A549 (cell line): Measurements from ENCODE around the gene HLTF. TPM values are rescaled to one million over a fixed set of nuclear protein-coding genes. Genes with fewer than 3 reads are reported as not detected.
"Not testable (repeated sequence)": the region's sequence is repeated elsewhere in the genome, so short reads cannot be mapped to it uniquely, and the experiment has no call there.

Source experiments
- ATAC-seq, 2 experiments: fragments of 200-7000 bp in 1 of 2; fragments of >200 bp in 1 of 2; cut with Nextera tagmentation in 1 of 2; cut with Tn5 transposase in 1 of 2; 3 replicates each; pipeline versions ENCODE4 v1.8.0 to v1.9.1; 2018 to 2020; ENCODE audit warnings: mild to moderate bottlenecking in 1 of 2, moderate library complexity in 1 of 2
- CTCF ChIA-PET: fragments of 300-600 bp; sonication (Branson Sonifier 250); formaldehyde crosslinking; extraction: SDS; loops from one replicate; lab custom pipeline; 2021; ENCODE audit warnings: antibody characterized with exemption, inconsistent platforms; lab: Yijun Ruan, JAX
- POLR2A ChIA-PET: fragments of 350-600 bp; formaldehyde crosslinking; extraction: SDS; loops from one replicate; lab custom pipeline; 2021; ENCODE audit warnings: antibody characterized with exemption, inconsistent platforms; lab: Yijun Ruan, JAX
- DNase-seq, 2 experiments: peaks; one replicate each; pipeline versions ENCODE4 v3.0.0 to v3.0.0-alpha.2; 2011 to 2016; ENCODE audit warnings: low read depth in 1 of 2, low spot score in 1 of 2
- FAIRE-seq: peaks from 2 replicates; lab custom pipeline; 2011; peaks lifted over from hg19 to GRCh38; lab: Jason Lieb, UNC
- H3K27ac ChIP-seq, 2 experiments: fragments of >200 bp; sonication (Bioruptor Twin); formaldehyde crosslinking; 3 replicates each; pipeline ENCODE4 v1.5.1; 2016 to 2017
- H3K4me1 ChIP-seq: fragments of >200 bp; sonication (Bioruptor Twin); formaldehyde crosslinking; 3 replicates; pipeline ENCODE4 v1.6.1; 2016
- H3K4me2 ChIP-seq: fragments of >200 bp; sonication (Bioruptor Twin); formaldehyde crosslinking; 3 replicates; pipeline ENCODE4 v1.6.1; 2016
- H3K4me3 ChIP-seq: fragments of >200 bp; sonication (Bioruptor Twin); formaldehyde crosslinking; 3 replicates; pipeline ENCODE4 v1.5.1; 2016
- H3K9me3 ChIP-seq: fragments of >200 bp; sonication (Bioruptor Twin); formaldehyde crosslinking; 3 replicates; pipeline ENCODE4 v1.6.1; 2016
- BCL3 ChIP-seq: fragments of >200 bp; sonication (Bioruptor Twin); formaldehyde crosslinking; IDR thresholded peaks from 3 replicates; pipeline ENCODE4 v1.6.1; 2016
- BHLHE40 ChIP-seq: IDR thresholded peaks from 2 replicates; pipeline ENCODE4 v1.6.1; 2012; ENCODE audit warnings: low read depth, low read length, inconsistent platforms
- CBX8 ChIP-seq: fragments of 200-600 bp; sonication (generic); IDR thresholded peaks from 2 replicates; pipeline ENCODE4 v1.6.1; 2016
- CEBPB ChIP-seq, 2 experiments: fragments of >200 bp in 1 of 2; sonication (Bioruptor Twin) in 1 of 2; formaldehyde crosslinking in 1 of 2; IDR thresholded peaks; 2 replicates each; pipeline ENCODE4 v1.6.1; 2012 to 2016
- CTCF ChIP-seq: fragments of >200 bp; sonication (Bioruptor Twin); formaldehyde crosslinking; IDR thresholded peaks from 3 replicates; pipeline ENCODE4 v1.5.1; 2016
- E2F6 ChIP-seq: IDR thresholded peaks from 2 replicates; pipeline ENCODE4 v1.6.1; 2012; ENCODE audit warnings: low read depth, borderline replicate concordance
- EHMT2 ChIP-seq: fragments of 200-600 bp; sonication (generic); IDR thresholded peaks from 2 replicates; pipeline ENCODE4 v1.6.1; 2016; ENCODE audit warnings: antibody characterized with exemption, low read depth, mild to moderate bottlenecking, moderate library complexity
- EP300 ChIP-seq, 2 experiments: fragments of >200 bp; sonication (Bioruptor Twin); formaldehyde crosslinking; IDR thresholded peaks; 2 replicates in 1 of 2; 3 replicates in 1 of 2; pipeline ENCODE4 v1.6.1; 2016 to 2017
- FOXS1 ChIP-seq: fragments of 250-450 bp; sonication (Bioruptor Pico); IDR thresholded peaks from 2 replicates; pipeline ENCODE4 v1.5.0; 2020; ENCODE audit warnings: mild to moderate bottlenecking, moderate library complexity
- HES2 ChIP-seq: fragments of >200 bp; sonication (Bioruptor Twin); formaldehyde crosslinking; IDR thresholded peaks from 2 replicates; pipeline ENCODE4 v1.6.1; 2016
- HEYL ChIP-seq: fragments of 250-450 bp; sonication (Bioruptor Pico); IDR thresholded peaks from 2 replicates; pipeline ENCODE4 v1.8.0; 2021; ENCODE audit warnings: mild to moderate bottlenecking, moderate library complexity
- HOXB5 ChIP-seq: fragments of 250-450 bp; sonication (Bioruptor Pico); IDR thresholded peaks from 2 replicates; pipeline ENCODE4 v1.5.0; 2020; ENCODE audit warnings: mild to moderate bottlenecking, moderate library complexity
- JUNB ChIP-seq: fragments of >200 bp; sonication (Bioruptor Twin); formaldehyde crosslinking; IDR thresholded peaks from 2 replicates; pipeline ENCODE4 v1.6.1; 2016
- MYC ChIP-seq: IDR thresholded peaks from 2 replicates; pipeline ENCODE4 v1.6.1; 2012; ENCODE audit warnings: mild to moderate bottlenecking, inconsistent platforms, low read length, improper control_type of control experiment, borderline replicate concordance
- NPAS2 ChIP-seq: fragments of 250-450 bp; sonication (Bioruptor Pico); IDR thresholded peaks from 2 replicates; pipeline ENCODE4 v1.8.0; 2022; ENCODE audit warnings: mild to moderate bottlenecking, moderate library complexity, borderline replicate concordance
- NR3C1 ChIP-seq: fragments of >200 bp; sonication (Bioruptor Twin); formaldehyde crosslinking; IDR thresholded peaks from 3 replicates; pipeline ENCODE4 v1.6.1; 2017
- PBX3 ChIP-seq: IDR thresholded peaks from 2 replicates; pipeline ENCODE4 v1.6.1; 2012
- POLR2A ChIP-seq: IDR thresholded peaks from 2 replicates; pipeline ENCODE4 v1.6.1; 2012; ENCODE audit warnings: mild to moderate bottlenecking, low read length
- RCOR1 ChIP-seq: fragments of 150-350 bp; IDR thresholded peaks from 2 replicates; pipeline ENCODE4 v1.6.1; 2014; ENCODE audit warnings: antibody characterized with exemption, low read length, low read depth
- RFX5 ChIP-seq: fragments of 450-650 bp; IDR thresholded peaks from 2 replicates; pipeline ENCODE4 v1.7.1; 2014; ENCODE audit warnings: antibody characterized with exemption, mild to moderate bottlenecking, moderate library complexity
- RNF2 ChIP-seq: fragments of 200-600 bp; sonication (generic); IDR thresholded peaks from 2 replicates; pipeline ENCODE4 v1.6.1; 2016; ENCODE audit warnings: low read depth, mild to moderate bottlenecking, antibody characterized with exemption, moderate library complexity, borderline replicate concordance
- SMC3 ChIP-seq: fragments of >200 bp; sonication (Bioruptor Twin); formaldehyde crosslinking; IDR thresholded peaks from 3 replicates; pipeline ENCODE4 v1.6.1; 2018; ENCODE audit warnings: inconsistent platforms
- SREBF2 ChIP-seq: fragments of 450-650 bp; IDR thresholded peaks from 2 replicates; pipeline ENCODE4 v1.6.1; 2014; ENCODE audit warnings: mild to moderate bottlenecking, moderate library complexity
- TFCP2L1 ChIP-seq: fragments of 250-450 bp; sonication (Bioruptor Pico); IDR thresholded peaks from 2 replicates; pipeline ENCODE4 v1.5.0; 2021; ENCODE audit warnings: mild to moderate bottlenecking
- ZC3H11A ChIP-seq: fragments of 450-650 bp; IDR thresholded peaks from 2 replicates; pipeline ENCODE4 v1.6.1; 2014; ENCODE audit warnings: antibody characterized with exemption, mild to moderate bottlenecking
- ZFP36 ChIP-seq: fragments of 450-650 bp; IDR thresholded peaks from 2 replicates; pipeline ENCODE4 v1.6.1; 2014; ENCODE audit warnings: borderline replicate concordance; ENCODE audit not compliant: partially characterized antibody
- ZNF302 ChIP-seq: fragments of 250-450 bp; sonication (Bioruptor Pico); IDR thresholded peaks from 2 replicates; pipeline ENCODE4 v1.9.0; 2021; ENCODE audit warnings: inconsistent platforms, mild to moderate bottlenecking, moderate library complexity
- WGBS: methylation state at CpG from one replicate; pipeline ENCODE4 v1.1.6; 2017; ENCODE audit errors: missing lambda C conversion rate; 5-methylcytosine and 5-hydroxymethylcytosine counted together
- polyA plus RNA-seq, 4 experiments: library from polyadenylated mRNA; depleted of rRNA in 3 of 4; stranded (reverse); fragments of >200 nt; fragmentation: RNase III in 1 of 4; extraction: RNeasy Plus Mini Kit Qiagen cat#74134 plus additional on column Dnase treatment in 1 of 4; gene quantifications; 2 replicates in 3 of 4; 3 replicates in 1 of 4; pipeline ENCODE4 v1.2.3, GENCODE V29; 2011 to 2017

HLTF gene
- polyA plus RNA-seq, 2 of the 4 experiments (the other 2 are of a cell fraction) = 26.7 to 61.6 TPM

- ATAC-seq = no peak
- TF ChIP-seq HEYL (CRISPR knock-in tag) (no peak), HES2 (no peak), NPAS2 (CRISPR knock-in tag) (no peak), RNF2 (no peak), NR3C1 (no peak), ZC3H11A (no peak), RCOR1 (no peak), EHMT2 (no peak), JUNB (no peak), FOXS1 (CRISPR knock-in tag) (no peak), POLR2A (no peak), RFX5 (no peak), SREBF2 (no peak), CBX8 (no peak), CTCF (no peak), BHLHE40 (no peak)
- TF ChIP-seq, all 56 proteins: peak for 0
These were observed 15.3 kb upstream of the HLTF start for GRCh38 chr3:149101641-149102040.

GRCh38 chr3:149101154-149101553 is 14.8 kb upstream of the HLTF start:
- ChIA-PET POLR2A (no interaction called here), CTCF (interaction anchor here (1.3 to 1.7 kb wide), 2 partner anchors 18 to 20 kb away, joined by 3 to 7 read pairs; no protein-coding TSS in a partner anchor)
- DNase-seq (no peak), ATAC-seq (no peak), FAIRE-seq (no peak)
- H3K4me2 ChIP-seq = no peak overlapping the region
- no peaks in the 10 kb centered on the region for H3K9me3 ChIP-seq
- H3K4me3 ChIP-seq = no peak overlapping the region
- H3K4me1 ChIP-seq = no peaks in the 10 kb centered on the region
- TF ChIP-seq ZFP36 = no peak
- no peak for TF ChIP-seq NR3C1
- peak; percentile 50 for TF ChIP-seq ZC3H11A
- TF ChIP-seq CEBPB (IDR thresholded peaks at IDR 0.05) = no peak
- no peak overlapping the region for H3K27ac ChIP-seq
- WGBS = 54% methylated on average over 4 of the region's 4 CpGs

More at GRCh38 chr3:149101641-149102040, 15.3 kb upstream of the HLTF start:
- WGBS = 66% methylated on average over 3 of the region's 3 CpGs
- no peak for FAIRE-seq
- Histone ChIP-seq H3K4me1 (no peaks in the 10 kb centered on the region), H3K27ac (no peak overlapping the region), H3K4me2 (no peak overlapping the region), H3K9me3 (no peaks in the 10 kb centered on the region), H3K4me3 (no peak overlapping the region)
- ChIA-PET CTCF (interaction anchor here (1.3 kb wide), 1 partner anchor 19 kb away, joined by 3 read pairs; no protein-coding TSS in a partner anchor), POLR2A (no interaction called here)
- DNase-seq = no peak

GRCh38 chr3:149097987-149098386 is 11.7 kb upstream of the HLTF start:
- POLR2A ChIA-PET, H3K9me3 ChIP-seq, H3K27ac ChIP-seq, H3K4me3 ChIP-seq, CTCF ChIA-PET, DNase-seq, ATAC-seq, H3K4me2 ChIP-seq, H3K4me1 ChIP-seq, FAIRE-seq: not testable (repeated sequence)
- 93% methylated on average over 19 of the region's 19 CpGs for WGBS

- CTCF ChIA-PET = interaction anchor here (1.0 to 1.5 kb wide), 2 partner anchors 25 to 178 kb away, joined by 4 to 5 read pairs; no protein-coding TSS in a partner anchor
- no peak overlapping the region for H3K27ac ChIP-seq
- H3K4me2 ChIP-seq = no peak overlapping the region
- 78% methylated on average over 4 of the region's 4 CpGs for WGBS
- POLR2A ChIA-PET = no interaction called here
- no peak for ATAC-seq
- no peak overlapping the region for H3K4me3 ChIP-seq
- no peak for FAIRE-seq
- DNase-seq = no peak
- H3K9me3 ChIP-seq = no peaks in the 10 kb centered on the region
- H3K4me1 ChIP-seq = no peaks in the 10 kb centered on the region
- TF ChIP-seq MYC = no peak
- TF ChIP-seq TFCP2L1 (CRISPR knock-in tag) = no peak
- TF ChIP-seq E2F6 = no peak
- TF ChIP-seq RFX5 = no peak
- no peak for TF ChIP-seq BCL3
- TF ChIP-seq ZNF302 (CRISPR knock-in tag) = no peak
- TF ChIP-seq EP300 (IDR thresholded peaks at IDR 0.05) = no peak
- no peak for TF ChIP-seq JUNB
- TF ChIP-seq PBX3 = no peak
- TF ChIP-seq HOXB5 (CRISPR knock-in tag) = no peak
- TF ChIP-seq RNF2 = no peak
- TF ChIP-seq SMC3 = no peak
- TF ChIP-seq HES2 = no peak
These were observed 9.2 kb upstream of the HLTF start for GRCh38 chr3:149095487-149095886.
